ENCODE data around the gene CISH.

The CISH gene, protein sequence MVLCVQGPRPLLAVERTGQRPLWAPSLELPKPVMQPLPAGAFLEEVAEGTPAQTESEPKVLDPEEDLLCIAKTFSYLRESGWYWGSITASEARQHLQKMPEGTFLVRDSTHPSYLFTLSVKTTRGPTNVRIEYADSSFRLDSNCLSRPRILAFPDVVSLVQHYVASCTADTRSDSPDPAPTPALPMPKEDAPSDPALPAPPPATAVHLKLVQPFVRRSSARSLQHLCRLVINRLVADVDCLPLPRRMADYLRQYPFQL

DNA sequence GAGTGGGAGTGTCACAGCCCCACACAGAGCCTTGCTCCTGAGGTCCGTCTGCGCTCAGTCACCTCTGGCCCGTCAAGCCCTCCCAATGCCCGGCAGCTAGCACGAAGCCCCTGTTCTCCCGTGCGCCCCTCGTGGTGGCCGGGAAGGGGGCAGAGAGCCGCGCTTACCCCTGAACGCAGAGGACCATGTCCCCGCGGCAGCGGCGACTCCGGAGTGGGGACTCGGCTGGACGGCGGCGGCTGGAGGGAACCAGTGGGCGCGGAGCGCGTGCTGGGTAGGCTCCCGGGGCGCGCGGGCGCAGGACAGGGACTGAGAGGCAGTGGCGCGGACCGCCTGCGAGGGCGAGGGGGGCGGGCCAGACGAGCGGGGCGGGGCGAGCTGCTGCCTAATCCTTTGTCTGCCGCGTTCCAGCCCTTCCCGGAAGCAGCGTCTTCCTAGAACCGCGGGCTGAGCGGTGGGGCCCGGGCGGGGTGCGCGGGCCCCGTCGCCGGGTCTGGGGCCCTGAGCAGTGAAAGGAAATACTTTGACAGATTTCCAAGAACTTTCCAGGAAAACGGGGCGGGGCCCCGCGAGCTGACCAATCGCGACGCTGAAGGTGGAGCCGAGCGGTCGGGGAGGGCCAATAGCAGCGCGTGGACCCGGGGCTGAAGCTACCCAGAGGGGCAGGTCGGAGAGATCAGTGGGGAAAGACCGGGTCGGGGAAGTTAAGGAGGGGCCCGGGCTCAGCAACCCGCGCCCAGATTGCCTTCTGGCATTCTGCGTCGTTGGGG lies at the start of gene CISH:
CISH (minus strand) TSS at position 311 of the 770 bp plus-strand sequence; CDS start at position 187, 124 bp downstream.
- peak; percentile 96 for DNase-seq

DNA sequence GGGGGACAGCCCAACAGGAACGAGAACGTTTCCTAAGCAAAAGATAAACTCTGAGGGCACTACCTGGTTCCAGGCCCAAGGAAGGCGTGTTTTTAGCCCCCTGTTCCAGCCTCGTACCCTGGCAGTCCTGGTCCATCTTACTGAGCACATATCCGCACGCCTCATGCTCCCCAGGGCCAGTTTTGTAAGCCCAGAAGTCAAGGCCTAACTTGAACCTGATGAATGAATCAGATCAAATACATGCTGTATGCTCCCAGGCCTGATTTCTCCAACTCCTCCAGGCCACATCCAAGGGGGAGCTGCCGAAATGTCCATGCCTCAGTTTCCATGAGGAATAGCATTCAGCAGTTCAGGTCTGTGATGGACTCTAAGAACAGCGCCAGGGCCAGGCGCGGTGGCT lies 48.8 kb upstream of the CISH start:
- DNase-seq: no peak

DNA sequence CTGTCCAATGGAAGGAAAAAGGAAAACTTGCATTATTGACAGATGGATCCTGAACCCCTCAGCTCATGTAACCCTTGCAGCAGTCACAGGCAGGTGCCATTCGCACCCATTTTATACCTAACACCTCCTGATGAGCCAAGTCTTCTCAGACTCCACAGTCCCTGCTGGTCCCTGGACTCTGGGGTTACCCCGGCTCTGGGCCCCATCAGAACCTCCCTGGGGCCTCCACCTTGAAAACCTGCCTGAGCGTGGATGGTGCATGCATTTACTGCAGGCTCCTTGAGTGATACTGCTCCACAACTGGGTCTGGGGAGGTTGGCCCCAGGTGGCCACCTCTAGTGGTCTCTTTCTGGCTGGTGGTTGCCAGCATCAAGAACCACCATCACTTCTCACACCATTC lies 47.3 kb upstream of the CISH start:
- no peak for DNase-seq

DNA sequence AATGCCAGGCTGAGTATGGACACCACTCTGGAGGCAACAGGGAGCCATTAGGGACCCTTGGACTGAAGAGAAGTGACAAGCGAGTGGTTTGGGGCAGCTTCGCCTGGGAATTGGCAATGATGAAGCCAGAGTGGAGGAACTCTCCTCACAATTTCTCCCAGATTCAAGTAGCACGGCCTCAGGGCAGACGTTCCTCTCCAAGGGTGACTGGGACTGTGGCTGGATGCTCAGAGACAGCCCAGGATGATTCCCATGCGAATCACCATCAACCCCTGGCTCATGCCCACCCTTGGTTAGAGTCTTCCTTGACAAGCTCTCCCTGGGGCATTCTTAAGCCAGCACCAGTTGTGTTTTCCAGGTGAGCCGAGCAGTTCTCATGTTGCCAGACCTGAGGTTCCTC lies 46.8 kb upstream of the CISH start:
- no peak for DNase-seq

DNA sequence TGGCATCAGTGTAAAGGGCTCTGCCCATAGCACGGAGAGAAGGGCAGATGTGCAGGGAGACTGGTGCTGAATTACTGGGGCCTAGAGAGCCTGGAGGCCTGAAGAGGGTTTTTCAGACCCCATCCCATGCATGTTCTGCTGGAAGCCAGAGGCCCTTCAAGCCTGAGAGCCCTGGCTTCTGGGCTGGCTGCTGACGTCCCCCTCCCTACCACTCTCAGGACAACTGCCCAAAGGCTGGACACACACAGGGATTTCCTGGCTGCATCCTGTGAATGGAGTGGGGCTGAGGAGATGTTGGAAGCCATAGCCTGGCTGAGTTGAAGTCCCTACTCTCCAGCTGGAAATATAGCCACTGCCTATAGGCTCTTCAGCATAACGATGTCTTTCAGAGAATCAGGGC lies 46.2 kb upstream of the CISH start:
- no peak for DNase-seq

DNA sequence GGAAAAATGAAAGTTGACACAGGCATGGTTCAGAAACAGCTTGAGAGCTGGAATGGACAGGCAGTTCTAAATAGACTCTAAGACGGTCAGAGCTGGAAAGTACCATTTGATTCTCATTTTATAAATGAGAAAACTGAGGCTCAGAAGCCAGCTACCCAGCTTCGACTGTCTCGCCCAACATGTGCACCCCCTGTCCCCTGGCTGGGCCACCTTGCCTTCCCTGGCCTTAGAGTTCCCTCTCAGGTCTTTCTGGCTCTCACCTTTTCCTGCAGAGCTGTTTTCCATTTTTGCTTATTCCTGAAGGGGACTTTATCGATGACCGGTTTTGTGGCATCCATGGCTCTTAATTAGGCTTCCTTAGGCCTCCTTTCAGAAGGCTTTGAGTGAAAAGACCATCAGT lies 45.8 kb upstream of the CISH start:
- DNase-seq: no peak

DNA sequence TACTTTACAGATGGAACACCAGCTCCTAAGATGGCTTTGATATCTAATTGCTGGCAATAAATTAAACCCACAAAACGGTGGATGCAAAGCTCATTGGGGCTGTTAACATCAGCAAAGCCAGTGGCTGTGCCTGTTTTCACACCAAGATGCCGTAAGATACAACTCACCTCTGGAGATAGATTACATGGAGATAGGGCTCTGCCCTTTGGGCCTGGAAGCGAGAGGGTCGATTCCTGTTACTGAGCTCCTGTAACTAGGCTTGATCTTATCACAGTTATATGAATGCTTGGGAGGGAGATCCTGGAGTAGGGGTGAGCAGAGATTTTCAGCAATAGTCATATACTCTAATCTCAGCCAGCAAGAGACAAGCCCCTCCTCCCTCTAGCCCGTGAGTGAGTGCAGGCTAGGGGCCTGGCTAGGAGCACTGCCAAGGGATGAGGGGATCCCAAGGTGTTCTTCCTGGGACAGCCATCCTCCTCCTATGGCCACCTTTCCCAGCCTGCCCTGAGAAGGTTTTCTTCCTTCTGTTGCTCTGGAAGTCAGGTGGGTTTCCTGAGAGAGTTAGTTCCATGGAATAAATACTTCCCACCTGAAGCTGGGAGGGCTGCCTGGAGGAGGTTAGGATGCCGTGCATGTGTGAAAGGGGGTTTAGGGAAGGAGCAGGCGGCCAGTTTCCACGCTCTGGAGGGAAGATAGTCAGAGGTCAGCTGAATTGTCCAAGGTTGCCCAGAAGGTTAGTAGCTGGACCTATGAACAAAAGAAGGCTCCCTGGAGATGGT lies 45.0 kb upstream of the CISH start:
- DNase-seq: no peak

DNA sequence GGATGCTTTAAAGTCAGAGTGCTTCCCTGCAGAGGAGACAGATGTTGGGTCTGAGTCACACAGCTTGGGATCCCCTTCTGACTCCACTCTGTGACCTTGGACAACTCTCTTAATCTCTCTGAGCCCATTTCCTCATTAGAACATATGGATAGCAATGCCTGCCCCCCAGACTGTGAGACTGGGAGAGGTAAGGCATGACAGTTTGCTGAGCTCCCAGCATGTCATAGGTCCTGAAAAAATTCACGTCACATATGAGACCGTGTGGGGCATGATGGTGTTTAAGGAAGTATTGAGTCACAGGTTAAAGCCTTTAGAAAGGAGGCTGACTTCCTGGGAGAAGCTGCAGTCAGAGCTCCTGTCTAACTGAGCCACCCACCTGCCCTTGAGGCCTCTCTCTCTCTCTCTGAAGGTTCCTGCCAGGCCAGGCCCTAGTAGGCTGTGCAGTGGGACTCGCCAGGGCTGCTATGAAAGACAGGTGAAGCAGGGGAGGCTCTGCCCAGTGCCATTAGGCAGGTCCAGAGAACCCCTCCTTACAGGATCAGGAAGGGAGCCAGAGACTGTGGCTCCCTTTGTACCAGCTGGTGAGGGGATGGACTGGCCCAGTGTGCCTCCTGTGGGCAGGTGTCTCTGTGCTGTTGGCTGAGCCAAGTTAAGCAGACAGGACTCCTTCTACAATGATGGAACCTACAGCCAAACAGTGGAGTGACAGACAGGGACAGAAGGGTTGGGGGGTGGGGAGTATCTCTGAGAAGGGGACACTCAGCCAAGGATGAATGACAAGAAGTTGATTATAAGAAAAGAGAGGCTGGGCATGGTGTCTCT lies 43.6 kb upstream of the CISH start:
- DNase-seq: no peak

DNA sequence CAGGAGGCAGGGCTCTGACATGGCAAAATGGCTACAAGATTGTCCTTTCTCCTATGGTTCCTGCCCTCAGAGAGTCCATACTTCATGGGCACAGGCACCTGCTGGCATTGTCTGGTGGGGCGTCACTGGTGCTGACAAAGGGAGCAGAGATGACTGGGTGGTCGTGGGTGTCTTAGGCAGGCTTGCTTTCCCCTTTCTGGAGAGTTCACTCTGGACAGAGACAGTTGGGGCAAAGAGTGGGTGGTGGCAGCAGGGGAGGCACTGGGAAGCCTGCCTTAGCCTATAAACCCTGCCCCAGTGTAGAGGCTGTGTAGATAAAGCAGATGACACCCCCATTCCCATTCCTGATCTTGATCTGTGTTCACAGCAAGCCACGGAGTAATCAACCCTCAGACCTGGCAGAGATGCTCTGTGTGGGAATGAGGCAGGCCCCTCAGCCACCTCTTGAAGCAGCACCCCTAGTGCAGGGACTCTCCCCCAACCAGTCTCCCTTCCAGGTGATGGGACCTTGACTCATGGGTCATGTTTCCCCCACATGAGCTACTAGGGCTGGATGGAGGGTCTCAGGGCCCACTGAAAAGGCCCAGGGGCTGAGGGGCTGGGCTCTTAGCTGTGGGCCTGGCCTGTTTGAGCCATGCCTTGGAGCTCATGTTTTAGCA lies 42.5 kb upstream of the CISH start:
- DNase-seq: no peak

DNA sequence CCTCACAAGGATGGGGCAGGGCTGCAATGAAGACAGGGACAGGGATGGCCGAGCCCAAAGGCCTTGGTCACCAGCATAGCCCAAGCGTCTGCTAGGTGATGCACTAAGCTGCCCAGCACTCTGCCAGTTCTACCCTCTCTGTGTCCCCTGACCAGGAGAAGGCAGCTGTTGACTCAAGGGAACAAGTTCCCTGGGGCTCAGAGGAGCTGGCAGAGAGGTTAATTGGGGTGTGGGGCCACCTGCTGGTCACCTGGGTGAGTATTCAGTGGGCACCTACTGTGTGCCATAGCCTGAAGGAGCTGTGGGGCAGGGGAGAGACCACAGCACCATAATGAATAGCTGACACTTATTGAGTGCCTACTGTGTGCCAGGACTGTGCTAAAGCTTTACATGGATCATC lies 41.1 kb upstream of the CISH start:
- no peak for DNase-seq

DNA sequence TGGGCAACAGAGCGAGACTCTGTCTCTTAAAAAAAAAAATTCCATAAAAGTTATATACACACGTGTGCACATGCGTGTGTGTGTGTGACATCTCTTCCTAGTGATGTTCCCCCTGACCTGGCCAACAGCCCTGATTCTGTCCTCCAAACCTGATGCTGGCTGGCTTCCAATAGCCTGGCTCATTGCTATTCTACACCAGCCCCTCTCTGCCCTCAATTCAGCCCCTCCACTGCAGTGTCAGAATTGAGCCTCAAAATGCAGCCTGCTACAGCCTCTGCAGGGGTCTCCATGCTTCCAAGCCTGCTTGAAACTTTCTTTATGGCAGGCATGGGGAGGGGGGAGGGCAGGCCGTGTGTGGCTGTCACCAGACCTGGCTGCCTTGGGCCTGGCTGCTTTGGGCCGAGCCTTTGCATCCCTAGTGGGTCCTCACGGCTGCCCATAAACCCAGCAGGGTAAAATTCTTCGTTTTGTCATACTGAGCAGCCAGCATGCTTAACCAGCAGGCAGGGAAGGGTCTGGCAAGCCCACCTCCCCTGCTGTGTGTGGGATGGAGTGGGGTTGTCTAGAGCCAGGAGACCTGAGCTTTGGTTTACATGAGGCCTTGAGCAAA lies 40.5 kb upstream of the CISH start:
- DNase-seq: no peak

DNA sequence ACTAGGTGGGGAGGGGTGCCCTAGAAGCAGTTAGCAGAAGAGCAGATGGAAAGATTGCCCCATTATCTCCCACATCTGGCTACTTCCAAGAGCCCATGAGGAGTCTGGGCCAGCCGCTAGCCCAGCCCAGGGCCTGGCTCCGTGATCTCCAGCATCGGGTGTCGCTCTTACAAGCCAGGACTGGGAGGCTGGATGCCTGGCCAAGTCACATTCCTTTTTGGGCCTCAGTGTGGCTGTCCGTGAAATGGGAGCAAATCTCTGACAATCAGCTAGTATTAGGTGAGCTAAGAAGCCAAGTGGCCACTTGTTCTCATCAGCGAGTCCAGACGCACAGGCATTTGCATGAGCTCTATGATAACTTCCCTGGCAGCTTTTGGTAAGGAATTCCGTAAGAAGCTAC lies 39.9 kb upstream of the CISH start:
- DNase-seq: no peak

DNA sequence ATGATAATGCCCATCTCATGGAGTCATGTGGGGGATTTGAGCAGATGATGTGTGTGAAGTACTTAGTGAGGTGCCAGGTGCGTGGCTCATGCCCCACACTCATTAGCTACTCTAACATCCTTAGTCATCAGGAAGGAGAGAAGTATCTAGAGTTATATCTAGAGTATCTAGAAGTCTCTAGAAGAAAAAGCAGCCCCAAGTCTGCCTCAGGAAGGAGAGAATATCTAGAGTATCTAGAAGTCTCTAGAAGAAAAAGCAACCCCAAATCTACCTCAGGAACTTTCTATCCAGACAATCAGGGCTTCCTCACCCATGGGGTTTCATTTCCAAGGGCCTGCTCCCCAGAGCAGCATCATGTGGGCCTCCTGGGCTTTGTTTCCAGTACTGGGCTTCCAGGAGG lies 38.4 kb upstream of the CISH start:
- no peak for DNase-seq

DNA sequence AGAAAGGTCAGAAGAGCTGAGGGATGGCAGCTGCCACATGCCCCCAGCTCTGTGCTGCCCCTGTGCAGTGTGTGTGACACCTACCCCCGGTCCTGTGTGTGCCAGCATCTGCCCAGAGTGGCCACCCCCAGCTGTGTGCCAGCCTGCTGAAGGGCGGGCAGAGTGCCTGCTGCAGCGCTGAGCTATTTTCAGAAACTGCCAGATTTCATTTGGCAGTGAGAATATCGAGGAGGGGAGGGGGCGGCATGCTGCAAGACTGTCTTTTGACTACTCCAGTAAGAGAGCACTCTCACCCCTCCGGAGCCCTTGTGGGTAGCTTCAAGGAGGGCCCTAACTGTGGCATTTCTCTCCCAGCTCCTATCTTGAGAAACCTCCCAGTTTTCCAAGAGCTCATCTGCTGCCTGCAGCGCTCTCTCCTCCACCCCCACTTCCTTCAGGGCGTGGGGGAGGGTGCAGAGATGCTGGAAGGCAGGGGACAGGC lies 37.9 kb upstream of the CISH start:
- DNase-seq: no peak

DNA sequence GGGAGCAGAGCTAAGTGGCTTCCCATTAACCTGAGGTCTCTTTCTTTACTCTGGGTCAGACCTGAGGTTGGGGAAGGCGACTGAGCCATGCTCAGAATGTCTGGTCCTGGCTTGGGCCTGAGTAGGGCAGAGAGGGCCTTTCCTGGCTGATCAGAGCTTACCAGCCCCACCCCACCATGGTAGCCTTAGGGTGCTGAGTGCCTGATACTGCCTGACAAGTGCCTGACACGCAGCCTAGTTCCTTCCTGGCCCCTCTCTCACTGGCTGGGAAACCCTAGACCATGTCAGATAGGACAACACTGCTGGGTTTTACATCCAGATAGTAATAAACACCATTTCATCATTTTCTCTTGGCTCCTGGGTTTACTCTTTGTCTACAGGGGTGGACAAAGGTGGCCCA lies 37.4 kb upstream of the CISH start:
- DNase-seq: no peak

DNA sequence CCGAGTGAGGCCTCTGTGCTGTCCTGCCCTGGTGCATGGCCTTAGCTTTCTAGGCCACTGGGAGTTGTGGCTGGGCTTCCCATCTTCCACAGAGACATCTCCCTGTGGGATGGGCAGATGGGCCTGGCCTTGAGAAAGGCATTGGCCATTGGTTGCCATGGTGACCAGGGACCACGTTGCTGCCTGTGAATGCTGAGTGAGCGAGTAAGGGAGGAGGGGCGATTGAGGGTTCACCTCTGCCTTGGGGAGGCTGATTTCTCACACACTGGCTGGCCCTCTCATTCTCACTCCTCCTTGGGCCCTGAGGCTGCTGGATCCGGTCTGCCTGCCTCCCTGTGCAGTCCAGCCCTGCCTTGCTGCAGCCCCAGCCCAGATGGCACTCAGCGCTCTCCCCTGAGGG lies 36.7 kb upstream of the CISH start:
- DNase-seq: peak; percentile 62

DNA sequence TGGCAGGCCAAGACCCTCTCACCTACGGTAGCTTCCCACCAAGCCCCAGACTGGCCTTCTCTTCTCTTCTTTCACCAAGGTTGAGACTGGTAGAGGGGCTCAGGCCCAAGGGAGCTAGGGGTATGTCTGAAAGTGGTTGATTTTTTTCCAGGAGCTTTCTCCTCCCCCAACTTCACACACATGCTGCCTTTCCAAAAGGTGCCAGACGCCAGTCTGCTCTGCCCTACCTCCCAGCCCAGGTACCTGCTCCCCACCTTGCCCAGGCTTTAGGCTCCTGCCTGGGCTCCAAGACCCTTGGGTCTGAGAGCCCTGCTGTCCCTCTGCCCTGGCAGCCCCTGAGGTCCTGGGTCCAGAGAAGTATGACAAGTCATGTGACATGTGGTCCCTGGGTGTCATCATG lies 33.8 kb upstream of the CISH start:
- no peak for DNase-seq

DNA sequence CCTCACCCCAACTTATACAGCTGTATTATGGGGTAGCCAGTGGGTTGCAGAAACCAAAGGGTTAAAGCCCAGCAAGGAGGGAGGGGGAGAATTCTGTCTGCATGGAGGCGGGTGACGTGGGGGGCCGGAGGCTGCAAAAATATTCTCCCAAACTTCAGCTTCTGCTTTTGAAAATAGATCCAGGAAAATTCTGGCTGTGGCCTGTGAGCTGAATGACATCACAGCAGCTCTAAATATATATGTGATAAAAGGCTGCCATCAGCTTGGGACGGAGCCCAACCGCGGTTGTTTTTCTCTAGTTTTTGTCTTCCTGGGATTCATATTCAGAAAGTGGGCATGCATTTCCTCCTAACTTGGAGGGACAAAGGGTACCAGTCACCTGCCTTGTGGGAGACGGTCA lies 33.0 kb upstream of the CISH start:
- no peak for DNase-seq

DNA sequence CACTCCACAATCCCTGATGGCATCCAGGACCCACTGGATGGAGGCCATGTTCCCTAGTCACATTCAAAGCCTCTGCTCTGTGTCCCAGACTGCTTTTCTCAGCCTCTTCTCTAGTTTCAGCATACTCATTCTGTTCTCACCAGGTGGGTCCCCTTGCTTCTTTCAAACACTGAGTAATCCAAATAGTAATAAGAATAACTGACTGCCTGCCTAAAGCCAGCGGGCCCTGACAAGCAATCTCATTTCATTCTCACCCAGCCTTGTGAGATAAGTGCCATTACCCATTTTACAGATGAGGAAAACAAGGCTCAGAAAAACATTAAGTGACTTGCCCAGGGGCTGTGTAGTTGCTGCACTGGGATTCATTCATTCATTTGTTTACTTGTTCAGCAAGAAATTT lies 30.8 kb upstream of the CISH start:
- DNase-seq: no peak

DNA sequence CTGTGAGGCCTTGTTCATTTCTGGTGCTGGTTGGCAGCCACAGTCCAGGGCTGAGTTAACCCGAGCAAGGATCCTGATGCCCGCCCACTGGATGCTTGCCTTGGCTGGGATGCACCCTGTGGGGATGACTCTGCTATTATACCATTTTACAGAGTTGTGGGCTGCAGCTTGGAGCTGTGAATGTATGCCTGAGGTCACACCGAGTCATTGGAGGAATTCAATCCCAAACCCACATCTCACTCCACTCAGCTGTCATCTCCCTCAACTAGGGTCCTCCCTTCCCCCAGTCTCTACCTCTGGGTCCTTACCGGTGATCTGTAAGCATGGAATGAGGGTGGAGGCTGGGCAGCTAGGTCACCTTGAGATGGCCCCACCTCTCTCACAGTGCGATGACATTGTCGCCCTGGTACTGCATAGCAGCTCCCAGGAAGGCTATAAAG lies 27.5 kb upstream of the CISH start:
- no peak for DNase-seq

DNA sequence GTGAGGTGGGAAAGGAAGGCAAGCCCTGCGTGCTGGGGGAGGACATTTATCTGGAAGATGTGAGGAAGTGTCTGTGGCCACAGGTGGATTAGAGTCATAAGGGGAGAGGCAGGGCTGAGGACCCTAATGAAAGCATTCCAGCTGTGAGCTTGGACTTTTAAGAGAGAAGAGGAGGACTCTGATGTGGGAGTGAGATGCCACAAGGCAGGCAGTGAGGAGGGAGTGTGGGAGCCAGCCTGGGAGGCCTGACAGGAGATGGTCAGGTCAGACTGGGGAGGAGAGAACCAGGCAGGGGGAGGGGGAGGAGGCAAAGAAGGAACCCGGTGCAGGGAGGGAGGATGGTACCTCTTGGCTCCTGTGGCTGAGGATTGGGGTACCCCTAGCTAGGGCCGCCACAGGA lies 26.4 kb upstream of the CISH start:
- no peak for DNase-seq

DNA sequence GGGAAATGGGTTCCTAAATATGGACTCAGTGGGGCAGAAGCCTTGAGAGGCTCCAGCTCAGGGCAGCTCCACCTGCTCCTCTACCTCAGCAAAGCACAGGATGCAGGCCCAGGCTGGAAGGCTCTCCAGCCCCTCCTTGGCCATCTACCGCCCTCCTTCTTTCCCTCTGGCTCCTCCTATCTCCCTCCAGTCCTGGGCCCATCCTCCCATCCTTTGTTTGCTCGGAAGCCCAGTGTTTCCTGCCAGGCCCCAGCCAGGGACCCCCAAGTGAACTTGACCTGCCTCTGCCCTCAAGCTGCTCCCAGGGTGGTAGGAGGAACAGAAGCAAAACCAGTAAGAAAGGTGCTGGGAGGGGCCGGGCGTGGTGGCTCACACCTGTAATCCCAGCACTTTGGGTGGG lies 25.4 kb upstream of the CISH start:
- DNase-seq: peak; percentile 30

Measured in retina (tissue), 1 donor.